B cell (primary cell): ENCODE data around the gene CTBP2.

ENCODE experiments used
- EZH2 ChIP-seq: IDR thresholded peaks from 2 replicates; pipeline ENCODE4 v1.6.1; 2012; ENCODE audit warnings: borderline replicate concordance, low read depth, mild to moderate bottlenecking, moderate library complexity, low read length; ENCODE audit not compliant: insufficient read depth, poor library complexity, severe bottlenecking
- TF ChIP-seq, protein P1 (sequence below): fragments of 200-600 bp; IDR thresholded peaks from one replicate; pipeline ENCODE4 v1.8.0; 2022; ENCODE audit warnings: antibody characterized with exemption, mild to moderate bottlenecking

GRCh38 chr10:124998624-124999291 lies 161.6 kb downstream of the CTBP2 start:
- TF ChIP-seq, protein P1, sequence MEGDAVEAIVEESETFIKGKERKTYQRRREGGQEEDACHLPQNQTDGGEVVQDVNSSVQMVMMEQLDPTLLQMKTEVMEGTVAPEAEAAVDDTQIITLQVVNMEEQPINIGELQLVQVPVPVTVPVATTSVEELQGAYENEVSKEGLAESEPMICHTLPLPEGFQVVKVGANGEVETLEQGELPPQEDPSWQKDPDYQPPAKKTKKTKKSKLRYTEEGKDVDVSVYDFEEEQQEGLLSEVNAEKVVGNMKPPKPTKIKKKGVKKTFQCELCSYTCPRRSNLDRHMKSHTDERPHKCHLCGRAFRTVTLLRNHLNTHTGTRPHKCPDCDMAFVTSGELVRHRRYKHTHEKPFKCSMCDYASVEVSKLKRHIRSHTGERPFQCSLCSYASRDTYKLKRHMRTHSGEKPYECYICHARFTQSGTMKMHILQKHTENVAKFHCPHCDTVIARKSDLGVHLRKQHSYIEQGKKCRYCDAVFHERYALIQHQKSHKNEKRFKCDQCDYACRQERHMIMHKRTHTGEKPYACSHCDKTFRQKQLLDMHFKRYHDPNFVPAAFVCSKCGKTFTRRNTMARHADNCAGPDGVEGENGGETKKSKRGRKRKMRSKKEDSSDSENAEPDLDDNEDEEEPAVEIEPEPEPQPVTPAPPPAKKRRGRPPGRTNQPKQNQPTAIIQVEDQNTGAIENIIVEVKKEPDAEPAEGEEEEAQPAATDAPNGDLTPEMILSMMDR = no peak
- no peak for TF ChIP-seq EZH2
